Amygdala (tissue), 56 donors: ENCODE data around the gene GATB.
"Not testable (repeated sequence)": the region's sequence is repeated elsewhere in the genome, so short reads cannot be mapped to it uniquely, and the experiment has no call there.

Source experiments
- DNase-seq, 56 donors: peaks; one replicate each; lab custom pipeline; 2025; lab: John Stamatoyannopoulos, UW

GATB gene

DNA sequence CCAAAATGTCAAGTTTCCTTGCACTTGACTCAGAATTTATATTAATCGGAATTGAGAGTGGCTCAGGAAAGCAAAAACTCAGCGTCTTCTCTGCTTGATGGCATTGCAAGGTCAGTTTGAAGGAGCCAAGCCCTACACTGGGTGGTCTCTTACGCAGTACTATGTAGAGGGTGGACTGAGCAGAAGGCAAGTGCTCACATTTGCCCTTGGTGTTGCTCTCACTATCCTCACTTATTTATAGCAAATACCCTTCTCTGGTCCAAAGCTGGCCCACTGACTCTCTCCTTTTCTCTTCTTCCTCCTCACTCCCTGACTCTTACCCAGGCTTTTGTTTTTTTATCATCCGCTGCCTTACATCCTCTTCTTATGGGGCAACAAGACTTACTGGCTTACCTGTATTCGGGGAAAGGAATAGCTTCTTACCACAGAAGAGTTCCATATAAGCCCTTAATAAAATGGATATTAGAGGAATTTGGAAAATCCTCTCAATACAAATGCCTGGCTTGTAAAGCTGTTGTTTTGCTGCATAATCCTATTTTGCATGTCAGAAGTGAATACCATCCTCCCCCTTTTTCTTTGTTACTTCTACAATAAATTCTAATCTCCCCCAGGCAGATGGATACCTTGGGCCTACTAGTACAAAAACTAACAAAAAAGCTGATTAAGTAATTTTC is 24.8 kb upstream of the GATB start:
- DNase-seq, result no peak

GRCh38 chr4:151784706-151785105 is 23.9 kb upstream of the GATB start:
- no peak for DNase-seq

GRCh38 chr4:151783867-151784266 is 23.1 kb upstream of the GATB start:
- no peak for DNase-seq

- DNase-seq, result no peak
Measured at GRCh38 chr4:151782296-151782695, 21.5 kb upstream of the GATB start.

- DNase-seq, result peak in 21 of 56 donors; percentile 3 to 52 (median 14)
Measured at GRCh38 chr4:151781026-151781425, 20.2 kb upstream of the GATB start.

GRCh38 chr4:151777471-151777870 is 16.7 kb upstream of the GATB start:
- DNase-seq, result no peak

DNA sequence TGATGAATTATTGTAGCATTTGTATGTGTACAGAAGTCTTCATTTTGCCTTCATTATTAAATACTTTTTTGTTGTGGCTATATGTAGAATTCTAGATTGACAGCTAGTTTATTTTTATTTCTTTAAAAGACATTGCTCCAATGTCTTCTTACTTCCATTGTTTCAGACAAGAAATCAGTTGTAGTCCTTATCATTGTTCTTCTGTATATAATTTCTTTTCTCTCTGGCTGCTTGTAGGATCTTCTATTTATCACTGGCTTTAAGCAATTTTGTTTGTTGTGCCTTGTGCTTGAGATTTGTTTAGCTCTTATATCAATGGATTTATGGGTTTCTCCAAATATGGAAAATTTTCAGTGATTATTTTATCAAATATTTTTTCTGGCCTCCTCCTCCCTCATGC is 13.5 kb upstream of the GATB start:
- no peak for DNase-seq

DNA sequence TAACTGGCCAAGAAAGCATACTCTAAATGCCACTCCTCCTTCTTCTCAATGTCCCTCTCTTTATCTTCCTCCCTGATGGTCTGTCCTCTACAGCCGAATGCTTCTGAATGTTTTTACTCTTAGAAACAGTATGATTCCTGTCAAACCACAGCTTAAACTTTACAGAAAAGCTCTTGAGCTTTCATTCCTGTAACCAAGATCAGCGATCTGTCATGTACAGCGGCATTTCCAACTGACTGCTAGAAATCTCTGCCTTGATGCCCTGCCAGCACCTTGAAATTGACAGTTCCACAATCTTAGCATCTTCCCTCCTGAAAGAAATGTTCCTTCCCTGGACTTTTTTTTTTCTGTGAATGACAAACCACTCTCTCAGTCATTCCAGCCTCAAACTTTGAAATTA is 11.5 kb upstream of the GATB start:
- DNase-seq, result no peak

- DNase-seq, result no peak
Measured at GRCh38 chr4:151771664-151772063, 10.9 kb upstream of the GATB start.

- DNase-seq, result no peak
Measured at GRCh38 chr4:151770154-151770553, 9.3 kb upstream of the GATB start.

DNA sequence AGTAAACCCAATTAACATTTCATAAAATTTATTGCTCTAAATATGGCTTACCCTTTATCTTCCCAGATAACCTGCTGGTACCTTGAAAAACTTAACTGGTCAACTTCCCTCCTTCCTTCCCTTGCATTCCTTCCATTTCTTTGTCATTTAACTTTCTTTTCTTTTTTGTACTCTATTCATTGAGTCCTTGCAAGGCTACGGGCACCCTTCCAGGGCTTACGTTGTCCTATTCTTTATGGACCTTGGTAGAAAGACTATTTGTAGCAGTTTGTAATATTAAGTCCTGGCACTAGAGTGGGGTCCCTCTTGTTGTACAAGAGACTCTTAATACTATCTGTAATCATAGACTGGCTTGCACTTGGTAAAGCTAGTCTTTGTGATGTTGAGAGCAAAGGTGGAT is 8.0 kb upstream of the GATB start:
- DNase-seq, result no peak

GRCh38 chr4:151766691-151767090 is 5.9 kb upstream of the GATB start:
- no peak for DNase-seq

- DNase-seq, result no peak
Measured at GRCh38 chr4:151760002-151760401, 805 bp downstream of the GATB start.

- DNase-seq, result no peak
Measured at GRCh38 chr4:151753056-151753455, 7.8 kb downstream of the GATB start.

DNA sequence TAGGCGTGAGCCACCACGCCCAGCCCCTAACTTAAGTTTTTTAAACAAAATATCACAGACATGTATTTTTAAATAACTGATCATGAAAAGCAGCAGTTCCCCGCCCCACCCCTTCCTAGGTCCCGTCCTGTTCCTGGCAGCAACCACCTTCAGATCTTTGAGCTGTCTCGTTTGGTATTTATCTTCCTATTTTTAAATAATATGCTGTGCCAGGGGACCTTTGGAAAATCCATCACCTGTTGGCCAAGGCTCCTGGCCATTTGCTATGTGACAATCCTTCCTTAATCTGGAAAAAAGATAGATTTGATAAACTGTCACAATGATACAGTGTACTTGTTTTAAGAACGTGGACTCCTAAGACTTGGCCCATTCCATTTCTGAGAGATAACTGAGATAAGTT is 10.7 kb downstream of the GATB start:
- DNase-seq, result no peak

DNA sequence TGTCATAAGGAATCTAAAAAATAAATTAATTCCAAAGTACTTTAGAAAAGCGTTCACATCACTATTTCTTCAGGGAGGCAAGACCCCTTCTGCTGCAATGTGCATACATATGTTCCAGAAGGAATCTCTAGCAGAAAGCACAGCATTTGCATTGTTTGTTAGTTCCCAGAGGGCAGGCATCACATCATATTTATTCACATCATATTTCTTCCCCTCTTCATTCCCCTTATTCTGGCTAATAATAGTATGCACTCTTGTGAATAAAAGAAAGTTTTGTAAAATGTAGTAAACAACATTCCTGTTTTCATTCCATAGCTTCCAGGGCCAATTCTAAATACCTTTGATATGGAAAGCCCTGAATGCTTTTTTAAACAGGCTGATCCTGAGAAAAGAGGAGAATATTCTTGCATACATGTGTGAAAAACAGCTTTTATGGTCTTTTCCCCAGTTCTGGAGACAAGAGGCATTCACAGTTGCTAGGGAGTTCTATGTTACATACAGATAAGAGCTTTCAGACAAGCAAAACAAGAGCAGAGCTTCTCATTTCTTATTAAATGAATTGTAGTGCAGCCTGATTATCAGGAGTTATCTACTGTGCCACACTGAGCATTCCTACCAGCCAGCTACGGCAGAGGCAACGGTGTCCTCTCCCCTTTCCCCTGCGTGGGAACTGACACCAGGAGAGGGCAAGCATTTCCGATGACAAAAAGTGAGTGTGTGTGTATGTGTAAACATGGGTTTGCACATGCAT is 15.2 kb downstream of the GATB start:
- no peak for DNase-seq

DNA sequence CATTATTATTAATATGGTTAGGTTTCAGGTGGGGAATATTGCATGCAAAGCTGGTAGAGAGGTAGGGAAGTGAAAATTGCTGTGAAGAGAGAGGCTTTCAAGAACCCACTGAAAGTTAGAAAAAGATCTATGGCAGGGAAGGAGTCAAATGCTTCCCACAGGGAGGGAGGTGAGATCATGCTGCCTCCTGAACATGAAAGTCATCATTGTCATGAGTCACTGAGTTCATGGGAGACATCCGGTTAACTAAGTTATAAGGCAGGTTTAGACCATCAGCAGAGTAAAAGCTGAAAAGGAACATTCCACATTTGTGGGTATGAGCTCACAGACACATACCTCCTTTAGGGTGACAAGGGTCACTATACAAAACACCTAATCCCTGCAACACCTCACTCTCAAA is 16.2 kb downstream of the GATB start:
- no peak for DNase-seq

GRCh38 chr4:151743894-151744293 is 16.9 kb downstream of the GATB start:
- DNase-seq, result no peak

DNA sequence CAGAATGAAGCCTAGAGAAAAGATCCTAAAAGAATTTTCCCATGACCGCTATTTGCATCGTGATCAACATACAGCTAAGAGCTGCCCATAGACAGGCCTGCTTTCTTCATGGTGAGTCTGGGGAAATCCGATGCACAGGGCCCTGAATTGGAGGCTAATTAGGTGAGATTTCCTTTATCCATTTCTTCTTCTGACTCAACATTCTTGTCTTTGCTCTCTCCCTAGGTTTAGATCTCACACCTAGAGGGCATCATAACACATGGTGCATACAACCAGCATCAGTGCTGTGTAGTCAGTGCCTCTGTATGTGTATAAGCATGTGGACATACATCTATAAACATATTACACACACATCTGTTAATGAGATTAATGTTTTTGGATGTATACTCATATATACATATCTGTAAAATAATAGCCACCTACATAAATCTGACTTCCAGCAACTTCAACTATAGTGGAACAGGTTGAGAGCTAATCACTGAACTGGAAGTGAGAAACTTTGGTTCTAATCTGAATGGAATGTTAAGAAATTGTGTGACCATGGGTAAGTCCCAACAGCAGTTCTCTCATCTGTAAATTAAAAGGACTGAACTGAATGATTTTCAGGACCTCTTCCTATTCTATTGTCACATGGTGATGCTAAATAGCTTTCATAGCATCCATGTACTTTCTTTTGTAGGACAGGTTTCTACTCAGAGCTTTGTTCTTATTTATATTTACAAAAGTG is 17.5 kb downstream of the GATB start:
- DNase-seq, result no peak

DNA sequence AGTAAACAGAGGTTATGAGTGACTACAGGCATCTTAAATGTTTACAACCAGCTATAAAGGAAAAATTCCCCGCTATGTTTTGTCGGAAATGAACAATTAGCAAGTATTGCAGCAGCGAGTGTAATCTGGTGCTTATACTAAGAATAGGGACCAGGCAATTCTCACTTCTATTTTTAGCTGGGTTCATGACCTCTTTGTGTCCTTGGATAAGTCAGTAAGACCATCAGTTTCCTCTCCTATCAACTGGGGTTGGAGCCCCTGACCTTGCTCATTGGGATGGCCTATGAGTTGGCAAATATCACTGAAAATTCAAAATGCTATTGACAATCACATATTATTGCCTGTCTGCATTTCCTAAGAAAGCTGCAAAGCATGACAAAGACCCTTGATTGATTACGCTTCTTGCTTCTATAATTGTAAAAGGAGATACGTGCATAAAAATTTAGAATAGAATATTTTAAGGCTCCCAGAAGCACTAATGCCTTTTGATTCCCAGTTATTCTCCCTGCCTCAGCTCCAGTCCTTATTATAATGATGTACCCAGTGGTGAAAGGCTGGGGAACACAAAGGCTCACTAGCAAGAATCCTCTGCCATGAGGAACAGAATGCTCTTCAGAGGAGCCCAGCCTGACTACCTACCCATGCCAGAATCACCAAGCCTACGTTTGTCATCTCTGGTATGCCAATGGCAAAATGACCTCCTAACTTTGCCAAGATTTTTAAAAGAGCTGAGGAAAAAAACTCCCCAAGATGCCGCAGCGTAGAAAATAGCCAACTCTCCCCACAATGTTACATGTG is 21.9 kb downstream of the GATB start:
- no peak for DNase-seq

DNA sequence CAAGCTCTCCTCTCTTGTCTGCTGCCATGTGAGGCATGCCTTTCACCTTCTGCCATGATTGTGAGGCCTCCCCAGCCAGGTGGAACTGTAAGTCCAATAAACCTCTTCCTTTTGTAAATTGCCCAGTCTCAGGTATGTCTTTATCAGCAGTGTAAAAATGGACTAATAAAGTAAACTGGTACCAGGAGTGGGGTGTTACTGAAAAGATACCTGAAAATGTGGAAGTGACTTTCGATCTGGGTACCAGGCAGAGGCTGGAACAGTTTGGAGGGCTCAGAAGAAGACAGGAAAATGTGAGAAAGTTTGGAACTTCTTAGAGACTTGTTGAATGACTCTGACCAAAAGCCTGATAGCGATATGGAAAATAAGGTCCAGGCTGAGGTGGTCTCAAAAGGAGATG is 24.0 kb downstream of the GATB start:
- DNase-seq, result not testable (repeated sequence)
